Measurements from ENCODE around the gene RAD51B.

The RAD51B gene

GRCh38 chr14:68473069-68473468, 653.5 kb downstream of the RAD51B start:
- H3K4me3 ChIP-seq (ENCODE audit: low read depth, low read length) = no peak overlapping the region
- ChIA-PET CTCF (no interaction called here), POLR2A (no interaction called here)
- no peaks in the 10 kb centered on the region for H3K9me3 ChIP-seq (ENCODE audit: control insufficient read depth, insufficient read depth, low read depth, low read length)
- no peaks in the 10 kb centered on the region for H3K36me3 ChIP-seq (ENCODE audit: control insufficient read depth in 2 of 2, insufficient read depth in 1 of 2, low read length in 2 of 2)
- TF ChIP-seq ZNF23 (tag by site-specific recombination; IDR thresholded peaks at IDR 0.05; ENCODE audit: borderline replicate concordance) (no peak), ZNF354C (tag by site-specific recombination; IDR thresholded peaks at IDR 0.05; ENCODE audit: borderline replicate concordance, low read depth) (no peak), ZNF292 (tag by site-specific recombination; IDR thresholded peaks at IDR 0.05; ENCODE audit: borderline replicate concordance, low read depth) (no peak), ZXDB (tag by site-specific recombination; IDR thresholded peaks at IDR 0.05) (no peak), ZBTB6 (tag by site-specific recombination; IDR thresholded peaks at IDR 0.05) (no peak), ZNF785 (tag by site-specific recombination; IDR thresholded peaks at IDR 0.05) (no peak), ZNF514 (tag by site-specific recombination; IDR thresholded peaks at IDR 0.05) (no peak), ATF2 (tag by site-specific recombination; IDR thresholded peaks at IDR 0.05; ENCODE audit: low read depth) (no peak), ZNF311 (tag by site-specific recombination; IDR thresholded peaks at IDR 0.05; ENCODE audit: borderline replicate concordance) (no peak), HOXD13 (CRISPR knock-in tag; IDR thresholded peaks at IDR 0.05; ENCODE audit: borderline replicate concordance) (no peak), ZNF140 (tag by site-specific recombination; IDR thresholded peaks at IDR 0.05) (no peak), FEZF1 (tag by site-specific recombination; IDR thresholded peaks at IDR 0.05) (no peak), ZNF416 (tag by site-specific recombination; IDR thresholded peaks at IDR 0.05) (no peak), ZNF518A (tag by site-specific recombination; conservative IDR thresholded peaks at IDR 0.05; ENCODE audit: low read depth) (no peak), ZNF768 (tag by site-specific recombination; IDR thresholded peaks at IDR 0.05) (no peak)
- no peaks in the 10 kb centered on the region for H3K4me1 ChIP-seq (ENCODE audit: control insufficient read depth, insufficient read depth, low read length)
- no peak overlapping the region for H3K27ac ChIP-seq (ENCODE audit: extremely low read depth, low read depth, low read length)

GRCh38 chr14:68473794-68474193, 654.2 kb downstream of the RAD51B start:
- POLR2A ChIA-PET = no interaction called here
- H3K27ac ChIP-seq (ENCODE audit: extremely low read depth, low read depth, low read length) = no peak overlapping the region

More at GRCh38 chr14:68473794-68474193, 654.2 kb downstream of the RAD51B start:
- H3K36me3 ChIP-seq (ENCODE audit: control insufficient read depth in 2 of 2, insufficient read depth in 1 of 2, low read length in 2 of 2) = no peaks in the 10 kb centered on the region
- TF ChIP-seq SETDB1 (IDR thresholded peaks at IDR 0.05; ENCODE audit: insufficient read length, low read length) (no peak), ZNF311 (tag by site-specific recombination; IDR thresholded peaks at IDR 0.05; ENCODE audit: borderline replicate concordance) (no peak), ZBTB10 (tag by site-specific recombination; IDR thresholded peaks at IDR 0.05) (no peak), ZNF24 (tag by site-specific recombination; IDR thresholded peaks at IDR 0.05) (no peak), ZNF211 (tag by site-specific recombination; IDR thresholded peaks at IDR 0.05; ENCODE audit: low read depth) (no peak), ZNF146 (tag by site-specific recombination; IDR thresholded peaks at IDR 0.05) (no peak), SCRT1 (tag by site-specific recombination; IDR thresholded peaks at IDR 0.05; ENCODE audit: borderline replicate concordance) (no peak), MEIS1 (CRISPR knock-in tag; IDR thresholded peaks at IDR 0.05; ENCODE audit: borderline replicate concordance) (no peak)
- H3K4me3 ChIP-seq (ENCODE audit: low read depth, low read length) = no peak overlapping the region
- no peaks in the 10 kb centered on the region for H3K9me3 ChIP-seq (ENCODE audit: control insufficient read depth, insufficient read depth, low read depth, low read length)
- CTCF ChIA-PET = no interaction called here
- no peaks in the 10 kb centered on the region for H3K4me1 ChIP-seq (ENCODE audit: control insufficient read depth, insufficient read depth, low read length)

Data from HEK293 (cell line).